HCT116 (cell line): ENCODE measurements around the gene PLS3. TPM values are rescaled to one million over a fixed set of nuclear protein-coding genes. Genes with fewer than 3 reads are reported as not detected.

ENCODE experiments used
- ATAC-seq: fragments of 200-7000 bp; cut with Tn5 transposase; 2 replicates; pipeline ENCODE4 v1.9.1; 2020; ENCODE audit warnings: mild to moderate bottlenecking, moderate library complexity
- BruUV-seq: library from RNA; stranded (reverse); fragments of 400-500 nt; replicated peaks from 2 replicates; lab custom pipeline; 2021; lab: Mats Ljungman, UMichigan
- CTCF ChIA-PET: fragments of 300-600 bp; sonication (Branson Sonifier 250); formaldehyde crosslinking; loops from one replicate; lab custom pipeline; 2021; ENCODE audit warnings: antibody characterized with exemption; lab: Charles Lee
- POLR2A ChIA-PET: fragments of 300-600, 350-600 bp; sonication (Branson Sonifier 250); formaldehyde crosslinking; loops from one replicate; lab custom pipeline; 2021; ENCODE audit warnings: antibody characterized with exemption; lab: Charles Lee
- RAD21 ChIA-PET, 2 experiments: fragments of 300-600 bp; sonication (Branson Sonifier 250); formaldehyde crosslinking; loops; one replicate each; lab custom pipeline; 2023; ENCODE audit warnings: low total read pairs in 2 of 2; ENCODE audit not compliant: uncharacterized antibody in 2 of 2, unreplicated experiment in 2 of 2, low non-redundant PET in 1 of 2; lab: Charles Lee
- DNase-seq: peaks from one replicate; pipeline ENCODE4 v3.0.0-alpha.2; 2010; ENCODE audit warnings: low read depth, low spot score
- H2AFZ ChIP-seq: fragments of 200-600 bp; shearing (Covaris generic), sonication (generic); 2 replicates; pipeline ENCODE4 v1.6.1; 2017; ENCODE audit warnings: low read depth, mixed run types, mixed read lengths, antibody characterized with exemption, low read length; ENCODE audit not compliant: poor library complexity, severe bottlenecking
- H3K27ac ChIP-seq: 2 replicates; pipeline ENCODE4 v1.5.1; 2012; ENCODE audit warnings: low read depth, low read length
- H3K27me3 ChIP-seq: fragments of 200-600 bp; sonication (generic); 2 replicates; pipeline ENCODE4 v1.6.1; 2016; ENCODE audit warnings: mixed run types, low read length, mixed read lengths; ENCODE audit not compliant: insufficient read depth
- H3K36me3 ChIP-seq, 2 experiments: fragments of 200-500 bp in 1 of 2; fragments of 200-600 bp in 1 of 2; sonication (Bioruptor generic) in 1 of 2; sonication (generic) in 1 of 2; 2 replicates each; pipeline versions ENCODE4 v1.5.1 to v1.6.1; 2014 to 2016; ENCODE audit warnings: low read length in 2 of 2, inconsistent platforms in 1 of 2, mixed read lengths in 1 of 2, mixed run types in 1 of 2; ENCODE audit not compliant: insufficient read depth in 2 of 2, control insufficient read depth in 1 of 2
- H3K4me1 ChIP-seq, 2 experiments: fragments of 200-600 bp in 1 of 2; sonication (generic) in 1 of 2; 2 replicates each; pipeline versions ENCODE4 v1.5.1 to v1.6.1; 2012 to 2017; ENCODE audit warnings: low read length in 2 of 2, inconsistent platforms in 1 of 2, mild to moderate bottlenecking in 1 of 2, mixed read lengths in 1 of 2, mixed run types in 1 of 2, moderate library complexity in 1 of 2; ENCODE audit not compliant: insufficient read depth in 2 of 2, control insufficient read depth in 1 of 2
- H3K4me2 ChIP-seq: fragments of 200-600 bp; sonication (generic); 2 replicates; pipeline ENCODE4 v1.6.1; 2017; ENCODE audit warnings: mixed run types, low read length, mixed read lengths
- H3K4me3 ChIP-seq, 2 experiments: fragments of 200-600 bp in 1 of 2; sonication (generic) in 1 of 2; replicated peaks in 1 of 2; 2 replicates each; pipeline ENCODE4 v1.5.1; 2011 to 2016; ENCODE audit warnings: low read length in 2 of 2, control low read depth in 1 of 2, low read depth in 1 of 2, mild to moderate bottlenecking in 1 of 2, mixed read lengths in 1 of 2, mixed run types in 1 of 2
- H3K79me2 ChIP-seq: fragments of 200-600 bp; sonication (generic); 2 replicates; pipeline ENCODE4 v1.6.1; 2017; ENCODE audit warnings: mild to moderate bottlenecking, mixed run types, low read length, moderate library complexity, mixed read lengths; ENCODE audit not compliant: insufficient read depth
- H3K9ac ChIP-seq: fragments of 200-600 bp; sonication (generic); 2 replicates; pipeline ENCODE4 v1.6.1; 2016; ENCODE audit warnings: low read length, mixed read lengths
- H3K9me2 ChIP-seq: fragments of 200-600 bp; sonication (generic), shearing (Covaris generic); 2 replicates; pipeline ENCODE4 v1.6.1; 2017; ENCODE audit warnings: mixed run types, mild to moderate bottlenecking, moderate library complexity; ENCODE audit not compliant: insufficient read depth
- H3K9me3 ChIP-seq, 2 experiments: fragments of 200-500 bp in 1 of 2; fragments of 200-600 bp in 1 of 2; sonication (Bioruptor generic) in 1 of 2; sonication (generic) in 1 of 2; 2 replicates each; pipeline ENCODE4 v1.6.1; 2014 to 2017; ENCODE audit warnings: low read length in 2 of 2, mixed read lengths in 2 of 2, inconsistent platforms in 1 of 2, low read depth in 1 of 2, mild to moderate bottlenecking in 1 of 2, mixed run types in 1 of 2, moderate library complexity in 1 of 2; ENCODE audit not compliant: control insufficient read depth in 1 of 2, insufficient read depth in 1 of 2
- H4K20me1 ChIP-seq: fragments of 200-600 bp; sonication (generic), shearing (Covaris generic); 2 replicates; pipeline ENCODE4 v1.6.1; 2017; ENCODE audit warnings: mixed run types, mild to moderate bottlenecking, moderate library complexity; ENCODE audit not compliant: insufficient read depth
- ATF3 ChIP-seq: IDR thresholded peaks from 2 replicates; pipeline ENCODE4 v1.6.1; 2012
- CEBPB ChIP-seq: IDR thresholded peaks from 2 replicates; pipeline ENCODE4 v1.6.1; 2012; ENCODE audit warnings: low read depth
- ELF1 ChIP-seq: IDR thresholded peaks from 2 replicates; pipeline ENCODE4 v1.6.1; 2012; ENCODE audit warnings: low read depth, borderline replicate concordance
- EZH2 ChIP-seq: fragments of 200-600 bp; sonication (generic); IDR thresholded peaks from 2 replicates; pipeline ENCODE4 v1.6.1; 2017; ENCODE audit warnings: antibody characterized with exemption, mixed run types
- EZH2phosphoT487 ChIP-seq: fragments of 200-600 bp; IDR thresholded peaks from 2 replicates; pipeline ENCODE4 v1.6.1; 2018; ENCODE audit warnings: antibody characterized with exemption, borderline replicate concordance
- MAX ChIP-seq: IDR thresholded peaks from 2 replicates; pipeline ENCODE4 v1.6.1; 2012
- POLR2A ChIP-seq: IDR thresholded peaks from 2 replicates; pipeline ENCODE4 v1.7.0; 2011; ENCODE audit warnings: borderline replicate concordance; ENCODE audit not compliant: insufficient read depth, insufficient read length; ENCODE audit errors: extremely low read depth
- RAD21 ChIP-seq: IDR thresholded peaks from 2 replicates; pipeline ENCODE4 v1.6.1; 2012; ENCODE audit warnings: low read depth, mild to moderate bottlenecking
- REST ChIP-seq: IDR thresholded peaks from 2 replicates; pipeline ENCODE4 v1.6.1; 2012; ENCODE audit warnings: low read depth
- SIN3A ChIP-seq: IDR thresholded peaks from 2 replicates; pipeline ENCODE4 v1.6.1; 2012; ENCODE audit warnings: low read depth
- SP1 ChIP-seq: IDR thresholded peaks from 2 replicates; pipeline ENCODE4 v1.6.1; 2012; ENCODE audit warnings: low read depth
- YY1 ChIP-seq: IDR thresholded peaks from 2 replicates; pipeline ENCODE4 v1.6.1; 2011; ENCODE audit warnings: low read length, low read depth, moderate library complexity, mild to moderate bottlenecking; ENCODE audit not compliant: insufficient replicate concordance; ENCODE audit errors: extremely low read depth
- ZFX ChIP-seq: fragments of 450-650 bp; IDR thresholded peaks from 2 replicates; pipeline ENCODE4 v1.6.1; 2017
- intact Hi-C: fragments of 100-400 bp; cut with micrococcal nuclease; formaldehyde crosslinking; loops from 2 replicates; pipeline ENCODE4 v1.10.0; 2022
- total RNA-seq: library from RNA; stranded (reverse); gene quantifications from one replicate; pipeline ENCODE4 v1.2.1, GENCODE V29; 2021; ENCODE audit not compliant: unreplicated experiment
- TF ChIP-seq, protein P1 (sequence below), 3 experiments: fragments of 200-600 bp in 1 of 3; sonication (generic) in 1 of 3; IDR thresholded peaks in 2 of 3; conservative IDR thresholded peaks in 1 of 3; 2 replicates each; pipeline ENCODE4 v1.5.1; 2012 to 2017; ENCODE audit warnings: low read depth in 2 of 3, low read length in 2 of 3, antibody characterized with exemption in 1 of 3, borderline replicate concordance in 1 of 3, control low read depth in 1 of 3, mild to moderate bottlenecking in 1 of 3, mixed read lengths in 1 of 3, mixed run types in 1 of 3, moderate library complexity in 1 of 3; ENCODE audit not compliant: insufficient read depth in 1 of 3

Gene PLS3
- total RNA-seq, 1 experiment from 2014 or later: 50.8 TPM

DNA sequence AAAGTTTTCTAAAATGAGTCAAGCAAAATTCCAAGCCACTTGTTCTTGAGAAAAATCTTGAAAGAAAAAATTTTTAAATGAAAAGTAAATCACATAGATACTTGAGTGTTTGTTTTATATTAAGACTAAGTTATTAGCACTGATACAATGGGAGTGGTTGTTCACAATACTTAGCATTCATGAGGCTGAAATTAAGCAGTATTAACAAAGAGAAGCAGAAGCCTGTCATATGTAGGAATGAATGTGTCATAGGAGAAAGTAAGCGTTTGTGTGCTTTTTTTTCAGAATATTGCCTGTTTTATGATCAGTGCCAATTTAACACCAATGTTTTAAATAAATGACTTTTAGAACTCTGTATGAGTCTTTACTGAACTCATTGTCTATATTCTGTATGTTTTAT lies 37.6 kb downstream of the PLS3 start:
- no peaks in the 10 kb centered on the region for H4K20me1 ChIP-seq
- CTCF ChIA-PET: no interaction called here
- no TSS peak for BruUV-seq
- H3K36me3 ChIP-seq: no peaks in the 10 kb centered on the region
- no peaks in the 10 kb centered on the region for H3K9me3 ChIP-seq
- H3K27ac ChIP-seq: no peak overlapping the region
- no peak overlapping the region for H3K4me2 ChIP-seq
- H3K79me2 ChIP-seq: peaks cover 4% of the 10 kb centered on the region; the same call in 1 of the 2 replicates
- POLR2A ChIA-PET: no interaction called here
- no peak overlapping the region for H3K4me3 ChIP-seq
- no peak overlapping the region for H2AFZ ChIP-seq
- no peaks in the 10 kb centered on the region for H3K9me2 ChIP-seq
- RAD21 ChIA-PET: no interaction called here
- intact Hi-C loops: no loop called here
- no peaks in the 10 kb centered on the region for H3K27me3 ChIP-seq
- H3K9ac ChIP-seq: no peak overlapping the region
- DNase-seq: no peak
- 0 out of 4 replicates have a peak, but pooled peaks cover 0 to 3% of the 10 kb centered on the region in 2 experiments for H3K4me1 ChIP-seq
- ATAC-seq: no peak
- TF ChIP-seq SIN3A (no peak), SP1 (no peak), CEBPB (no peak), YY1 (no peak), ATF3 (no peak), ELF1 (no peak), REST (no peak), RAD21 (no peak), ZFX (no peak), EZH2 (no peak), MAX (no peak), POLR2A (no peak), EZH2phosphoT487 (no peak)
- TF ChIP-seq, protein P1, sequence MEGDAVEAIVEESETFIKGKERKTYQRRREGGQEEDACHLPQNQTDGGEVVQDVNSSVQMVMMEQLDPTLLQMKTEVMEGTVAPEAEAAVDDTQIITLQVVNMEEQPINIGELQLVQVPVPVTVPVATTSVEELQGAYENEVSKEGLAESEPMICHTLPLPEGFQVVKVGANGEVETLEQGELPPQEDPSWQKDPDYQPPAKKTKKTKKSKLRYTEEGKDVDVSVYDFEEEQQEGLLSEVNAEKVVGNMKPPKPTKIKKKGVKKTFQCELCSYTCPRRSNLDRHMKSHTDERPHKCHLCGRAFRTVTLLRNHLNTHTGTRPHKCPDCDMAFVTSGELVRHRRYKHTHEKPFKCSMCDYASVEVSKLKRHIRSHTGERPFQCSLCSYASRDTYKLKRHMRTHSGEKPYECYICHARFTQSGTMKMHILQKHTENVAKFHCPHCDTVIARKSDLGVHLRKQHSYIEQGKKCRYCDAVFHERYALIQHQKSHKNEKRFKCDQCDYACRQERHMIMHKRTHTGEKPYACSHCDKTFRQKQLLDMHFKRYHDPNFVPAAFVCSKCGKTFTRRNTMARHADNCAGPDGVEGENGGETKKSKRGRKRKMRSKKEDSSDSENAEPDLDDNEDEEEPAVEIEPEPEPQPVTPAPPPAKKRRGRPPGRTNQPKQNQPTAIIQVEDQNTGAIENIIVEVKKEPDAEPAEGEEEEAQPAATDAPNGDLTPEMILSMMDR (IDR thresholded peaks at IDR 0.05 in 2 of 3, conservative IDR thresholded peaks at IDR 0.05 in 1 of 3; ENCODE audit: borderline replicate concordance in 1 of 3, insufficient read depth in 1 of 3, low read depth in 2 of 3, low read length in 2 of 3): no peak
- TF ChIP-seq, all 23 proteins: peak for 0
